Mesodermal cell (in vitro differentiated cells): ENCODE measurements around the gene CIDEA.
"Not testable (repeated sequence)": the region's sequence is repeated elsewhere in the genome, so short reads cannot be mapped to it uniquely, and the experiment has no call there.

Experiments used
- H3K27ac ChIP-seq: 2 replicates; pipeline ENCODE4 v1.7.0; 2013; ENCODE audit warnings: mild to moderate bottlenecking, low read depth, low read length, moderate library complexity; ENCODE audit not compliant: severe bottlenecking
- H3K36me3 ChIP-seq: 2 replicates; pipeline ENCODE4 v1.7.1; 2013; ENCODE audit warnings: mild to moderate bottlenecking, low read length, moderate library complexity; ENCODE audit not compliant: control insufficient read depth, insufficient read depth
- H3K4me1 ChIP-seq: one replicate; pipeline ENCODE4 v1.7.1; 2013; ENCODE audit warnings: mild to moderate bottlenecking, low read length; ENCODE audit not compliant: insufficient read depth, control insufficient read depth, poor library complexity, severe bottlenecking
- H3K4me3 ChIP-seq: 2 replicates; pipeline ENCODE4 v1.7.0; 2013; ENCODE audit warnings: low read length, control low read depth, mild to moderate bottlenecking; ENCODE audit not compliant: insufficient read depth, poor library complexity, severe bottlenecking; ENCODE audit errors: extremely low read depth
- H3K9me3 ChIP-seq: 2 replicates; pipeline ENCODE4 v1.7.1; 2013; ENCODE audit warnings: mild to moderate bottlenecking, low read length, moderate library complexity; ENCODE audit not compliant: control insufficient read depth
- WGBS, 2 experiments: methylation state at CpG; one replicate each; pipeline ENCODE4 v1.1.5; 2013; ENCODE audit warnings: missing lambda C conversion rate in 2 of 2; ENCODE audit not compliant: insufficient coverage in 2 of 2; 5-methylcytosine and 5-hydroxymethylcytosine counted together

CIDEA gene

GRCh38 chr18:12228308-12228707, 25.9 kb upstream of the CIDEA start:
- not testable (repeated sequence) for H3K9me3 ChIP-seq, H3K36me3 ChIP-seq, H3K27ac ChIP-seq, H3K4me3 ChIP-seq, H3K4me1 ChIP-seq
- no CpG with 5 or more reads among the region's 3 CpGs for WGBS, 2 experiments

- H3K27ac ChIP-seq, H3K36me3 ChIP-seq, H3K4me3 ChIP-seq, H3K4me1 ChIP-seq, H3K9me3 ChIP-seq: not testable (repeated sequence)
- 92% methylated on average over 8 of the region's 8 CpGs for WGBS, 2 experiments
Measured at GRCh38 chr18:12230561-12230960, 23.6 kb upstream of the CIDEA start.

GRCh38 chr18:12231040-12231882, 22.9 kb upstream of the CIDEA start:
- Histone ChIP-seq H3K27ac (no peak overlapping the region), H3K36me3 (no peaks in the 10 kb centered on the region), H3K4me1 (no peaks in the 10 kb centered on the region), H3K9me3 (no peaks in the 10 kb centered on the region), H3K4me3 (no peak overlapping the region)
- 82 to 84% methylated on average over 14 to 15 of the region's 17 CpGs for WGBS, 2 experiments

- H3K4me1 ChIP-seq = no peaks in the 10 kb centered on the region
- H3K36me3 ChIP-seq = no peaks in the 10 kb centered on the region
- H3K9me3 ChIP-seq = no peaks in the 10 kb centered on the region
- WGBS, 2 experiments = 94 to 98% methylated on average over 8 of the region's 9 CpGs
- H3K4me3 ChIP-seq = no peak overlapping the region
- H3K27ac ChIP-seq = no peak overlapping the region
Measured at GRCh38 chr18:12231986-12232385, 22.2 kb upstream of the CIDEA start.

GRCh38 chr18:12233378-12233777, 20.8 kb upstream of the CIDEA start:
- 80 to 81% methylated on average over 3 to 4 of the region's 5 CpGs for WGBS, 2 experiments
- Histone ChIP-seq H3K9me3 (no peaks in the 10 kb centered on the region), H3K36me3 (no peaks in the 10 kb centered on the region), H3K4me1 (no peaks in the 10 kb centered on the region), H3K27ac (no peak overlapping the region), H3K4me3 (no peak overlapping the region)

- no peaks in the 10 kb centered on the region for H3K9me3 ChIP-seq
- no peaks in the 10 kb centered on the region for H3K36me3 ChIP-seq
- WGBS, 2 experiments = 94 to 95% methylated on average over 17 to 18 of the region's 19 CpGs
Measured at GRCh38 chr18:12234451-12235190, 19.5 kb upstream of the CIDEA start.

GRCh38 chr18:12236141-12236540, 18.0 kb upstream of the CIDEA start:
- Histone ChIP-seq H3K4me3 (no peak overlapping the region), H3K4me1 (no peaks in the 10 kb centered on the region), H3K9me3 (no peaks in the 10 kb centered on the region), H3K27ac (no peak overlapping the region), H3K36me3 (no peaks in the 10 kb centered on the region)
- 91 to 97% methylated on average over 16 of the region's 16 CpGs for WGBS, 2 experiments

More at GRCh38 chr18:12234451-12235190, 19.5 kb upstream of the CIDEA start:
- H3K4me3 ChIP-seq = no peak overlapping the region
- no peak overlapping the region for H3K27ac ChIP-seq
- H3K4me1 ChIP-seq = no peaks in the 10 kb centered on the region

- Histone ChIP-seq H3K4me3 (no peak overlapping the region), H3K9me3 (no peaks in the 10 kb centered on the region), H3K27ac (no peak overlapping the region), H3K36me3 (no peaks in the 10 kb centered on the region), H3K4me1 (no peaks in the 10 kb centered on the region)
- WGBS, 2 experiments = 37 to 42% methylated on average over 29 of the region's 33 CpGs
Measured at GRCh38 chr18:12236934-12237832, 17.0 kb upstream of the CIDEA start.

GRCh38 chr18:12238826-12239225, 15.3 kb upstream of the CIDEA start:
- no peak overlapping the region for H3K27ac ChIP-seq
- no peaks in the 10 kb centered on the region for H3K4me1 ChIP-seq
- 52 to 67% methylated on average over 1 to 2 of the region's 3 CpGs for WGBS, 2 experiments
- H3K9me3 ChIP-seq = no peaks in the 10 kb centered on the region
- no peak overlapping the region for H3K4me3 ChIP-seq
- H3K36me3 ChIP-seq = no peaks in the 10 kb centered on the region

- Histone ChIP-seq H3K9me3 (no peaks in the 10 kb centered on the region), H3K27ac (no peak overlapping the region), H3K4me1 (no peaks in the 10 kb centered on the region), H3K4me3 (no peak overlapping the region), H3K36me3 (no peaks in the 10 kb centered on the region)
- WGBS, 2 experiments = 90 to 98% methylated on average over 4 to 6 of the region's 6 CpGs
Measured at GRCh38 chr18:12239431-12239830, 14.7 kb upstream of the CIDEA start.
